Measurements from ENCODE around the gene ARRDC1. TPM values are rescaled to one million over a fixed set of nuclear protein-coding genes. Genes with fewer than 3 reads are reported as not detected.

The ARRDC1 gene
- total RNA-seq, 1 experiment from 2014 or later = 13.3 TPM

GRCh38 chr9:137645211-137645610 lies 39.7 kb downstream of the ARRDC1 start:
- no peak for TF ChIP-seq EZH2 (IDR thresholded peaks at IDR 0.05; ENCODE audit: borderline replicate concordance, low read depth, low read length, poor library complexity, severe bottlenecking)
- no peak for TF ChIP-seq CTCF (conservative IDR thresholded peaks at IDR 0.05; ENCODE audit: low read depth, low read length)
- H3K27ac ChIP-seq (ENCODE audit: low read depth, low read length, poor library complexity, severe bottlenecking) = no peak overlapping the region
- H3K4me3 ChIP-seq (ENCODE audit: low read depth, low read length, poor library complexity, severe bottlenecking) = no peak overlapping the region
- CTCF ChIA-PET = no interaction called here
- no TSS peak for BruUV-seq (replicated peaks)
- H3K36me3 ChIP-seq (ENCODE audit: insufficient read depth, low read length, poor library complexity, severe bottlenecking) = no peaks in the 10 kb centered on the region
- H3K27me3 ChIP-seq (replicated peaks; ENCODE audit: insufficient read depth, low read depth, low read length, poor library complexity) = no peaks in the 10 kb centered on the region
- no peaks in the 10 kb centered on the region for H3K4me1 ChIP-seq (ENCODE audit: insufficient read depth, low read length, poor library complexity, severe bottlenecking)
- no peak for DNase-seq (ENCODE audit: low spot score)
- intact Hi-C loops (cut with micrococcal nuclease; ENCODE audit: unreplicated experiment) = no loop called here
- POLR2A ChIA-PET (ENCODE audit: low non-redundant PET) = no interaction called here
- no peaks in the 10 kb centered on the region for H3K9me3 ChIP-seq (ENCODE audit: low read depth, low read length, poor library complexity, severe bottlenecking)

- BruUV-seq (replicated peaks) = no TSS peak
- TF ChIP-seq EZH2 (IDR thresholded peaks at IDR 0.05; ENCODE audit: borderline replicate concordance, low read depth, low read length, poor library complexity, severe bottlenecking) (no peak), CTCF (conservative IDR thresholded peaks at IDR 0.05; ENCODE audit: low read depth, low read length) (no peak)
- ChIA-PET CTCF (no interaction called here), POLR2A (ENCODE audit: low non-redundant PET) (no interaction called here)
- Histone ChIP-seq H3K4me1 (ENCODE audit: insufficient read depth, low read length, poor library complexity, severe bottlenecking) (no peaks in the 10 kb centered on the region), H3K9me3 (ENCODE audit: low read depth, low read length, poor library complexity, severe bottlenecking) (no peaks in the 10 kb centered on the region), H3K27me3 (replicated peaks; ENCODE audit: insufficient read depth, low read depth, low read length, poor library complexity) (no peaks in the 10 kb centered on the region), H3K36me3 (ENCODE audit: insufficient read depth, low read length, poor library complexity, severe bottlenecking) (peaks cover 3% of the 10 kb centered on the region), H3K27ac (ENCODE audit: low read depth, low read length, poor library complexity, severe bottlenecking) (no peak overlapping the region), H3K4me3 (ENCODE audit: low read depth, low read length, poor library complexity, severe bottlenecking) (no peak overlapping the region)
- intact Hi-C loops (cut with micrococcal nuclease; ENCODE audit: unreplicated experiment) = no loop called here
- no peak for DNase-seq (ENCODE audit: low spot score)
These were observed 40.9 kb downstream of the ARRDC1 start for GRCh38 chr9:137646341-137646740.

- Histone ChIP-seq H3K36me3 (ENCODE audit: insufficient read depth, low read length, poor library complexity, severe bottlenecking) (peaks cover 3% of the 10 kb centered on the region), H3K27me3 (replicated peaks; ENCODE audit: insufficient read depth, low read depth, low read length, poor library complexity) (no peaks in the 10 kb centered on the region), H3K27ac (ENCODE audit: low read depth, low read length, poor library complexity, severe bottlenecking) (no peak overlapping the region), H3K9me3 (ENCODE audit: low read depth, low read length, poor library complexity, severe bottlenecking) (no peaks in the 10 kb centered on the region), H3K4me1 (ENCODE audit: insufficient read depth, low read length, poor library complexity, severe bottlenecking) (no peaks in the 10 kb centered on the region), H3K4me3 (ENCODE audit: low read depth, low read length, poor library complexity, severe bottlenecking) (no peak overlapping the region)
- DNase-seq (ENCODE audit: low spot score) = no peak
- no peak for TF ChIP-seq CTCF (conservative IDR thresholded peaks at IDR 0.05; ENCODE audit: low read depth, low read length)
- TF ChIP-seq EZH2 (IDR thresholded peaks at IDR 0.05; ENCODE audit: borderline replicate concordance, low read depth, low read length, poor library complexity, severe bottlenecking) = no peak
- intact Hi-C loops (cut with micrococcal nuclease; ENCODE audit: unreplicated experiment) = no loop called here
- BruUV-seq (replicated peaks) = no TSS peak
- CTCF ChIA-PET = no interaction called here
- POLR2A ChIA-PET (ENCODE audit: low non-redundant PET) = no interaction called here
These were observed 41.7 kb downstream of the ARRDC1 start for GRCh38 chr9:137647096-137647714.
